Fibroblast of villous mesenchyme (primary cell): ENCODE data around the gene SIPA1L3. TPM values are rescaled to one million over a fixed set of nuclear protein-coding genes. Genes with fewer than 3 reads are reported as not detected.

Experiments used
- DNase-seq: peaks from one replicate; pipeline ENCODE4 v3.0.0-alpha.2; 2010; ENCODE audit warnings: low read depth
- H3K4me3 ChIP-seq: 2 replicates; pipeline ENCODE4 v1.5.1; 2011; ENCODE audit warnings: low read depth, mild to moderate bottlenecking, low read length
- total RNA-seq: library from RNA; depleted of rRNA; stranded (reverse); fragments of >200 nt; gene quantifications from 2 replicates; pipeline ENCODE4 v1.2.3, GENCODE V29; 2012
- TF ChIP-seq, protein P1 (sequence below): IDR thresholded peaks from 2 replicates; pipeline ENCODE4 v1.5.1; 2012; ENCODE audit warnings: low read depth, mild to moderate bottlenecking, low read length; ENCODE audit not compliant: insufficient read depth

Gene SIPA1L3
- total RNA-seq, 1 donor, result 19.0 TPM

DNA sequence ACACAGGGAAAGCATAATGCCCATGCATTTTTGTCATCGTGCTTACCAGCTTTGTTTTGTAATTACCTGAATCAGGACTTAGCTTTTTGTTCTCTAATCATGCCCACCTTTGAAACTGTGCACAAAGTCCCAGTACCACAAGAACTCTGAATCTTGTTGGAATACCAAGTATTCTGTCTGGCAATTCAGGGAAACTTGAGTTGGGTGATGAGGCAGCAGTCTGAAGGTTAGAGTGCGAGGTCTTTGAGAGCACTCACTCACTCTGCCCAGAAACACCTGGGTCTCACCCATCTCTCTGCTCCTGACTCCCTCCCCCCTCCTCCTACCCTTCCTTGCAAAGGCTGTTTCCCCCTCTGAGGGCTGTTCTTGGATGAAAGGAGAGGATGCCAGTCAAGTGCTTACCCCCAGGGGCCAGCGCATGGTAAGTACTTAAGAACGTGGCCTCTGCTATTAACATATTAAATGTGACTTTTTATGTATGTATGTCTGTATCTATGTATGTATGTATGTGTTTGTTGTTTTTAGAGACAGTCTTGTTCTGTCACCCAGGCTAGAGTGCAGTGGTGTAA lies 22.4 kb downstream of the SIPA1L3 start:
- TF ChIP-seq, protein P1, sequence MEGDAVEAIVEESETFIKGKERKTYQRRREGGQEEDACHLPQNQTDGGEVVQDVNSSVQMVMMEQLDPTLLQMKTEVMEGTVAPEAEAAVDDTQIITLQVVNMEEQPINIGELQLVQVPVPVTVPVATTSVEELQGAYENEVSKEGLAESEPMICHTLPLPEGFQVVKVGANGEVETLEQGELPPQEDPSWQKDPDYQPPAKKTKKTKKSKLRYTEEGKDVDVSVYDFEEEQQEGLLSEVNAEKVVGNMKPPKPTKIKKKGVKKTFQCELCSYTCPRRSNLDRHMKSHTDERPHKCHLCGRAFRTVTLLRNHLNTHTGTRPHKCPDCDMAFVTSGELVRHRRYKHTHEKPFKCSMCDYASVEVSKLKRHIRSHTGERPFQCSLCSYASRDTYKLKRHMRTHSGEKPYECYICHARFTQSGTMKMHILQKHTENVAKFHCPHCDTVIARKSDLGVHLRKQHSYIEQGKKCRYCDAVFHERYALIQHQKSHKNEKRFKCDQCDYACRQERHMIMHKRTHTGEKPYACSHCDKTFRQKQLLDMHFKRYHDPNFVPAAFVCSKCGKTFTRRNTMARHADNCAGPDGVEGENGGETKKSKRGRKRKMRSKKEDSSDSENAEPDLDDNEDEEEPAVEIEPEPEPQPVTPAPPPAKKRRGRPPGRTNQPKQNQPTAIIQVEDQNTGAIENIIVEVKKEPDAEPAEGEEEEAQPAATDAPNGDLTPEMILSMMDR, result no peak
- no peak overlapping the region for H3K4me3 ChIP-seq
- no peak for DNase-seq

DNA sequence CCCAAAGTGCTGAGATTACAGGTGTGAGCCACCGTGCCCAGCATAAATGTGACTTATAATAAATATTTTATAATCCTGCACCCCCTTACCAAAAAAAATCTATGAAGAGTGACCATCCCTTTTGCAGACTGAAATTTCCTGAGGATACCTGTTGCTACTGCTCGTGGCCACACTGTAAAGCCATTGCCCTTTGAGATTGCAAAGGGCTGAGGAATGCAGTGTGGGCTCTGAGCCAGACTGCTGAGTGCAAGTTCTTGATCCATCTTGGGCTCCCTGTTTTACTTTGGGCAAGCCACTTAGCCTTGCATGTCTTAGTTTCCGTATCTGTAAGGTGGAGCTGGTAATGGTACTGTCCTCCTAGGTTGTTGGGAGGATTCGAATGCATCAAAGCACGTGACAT lies 23.4 kb downstream of the SIPA1L3 start:
- TF ChIP-seq, protein P1, result no peak
- no peak for DNase-seq
- no peak overlapping the region for H3K4me3 ChIP-seq

DNA sequence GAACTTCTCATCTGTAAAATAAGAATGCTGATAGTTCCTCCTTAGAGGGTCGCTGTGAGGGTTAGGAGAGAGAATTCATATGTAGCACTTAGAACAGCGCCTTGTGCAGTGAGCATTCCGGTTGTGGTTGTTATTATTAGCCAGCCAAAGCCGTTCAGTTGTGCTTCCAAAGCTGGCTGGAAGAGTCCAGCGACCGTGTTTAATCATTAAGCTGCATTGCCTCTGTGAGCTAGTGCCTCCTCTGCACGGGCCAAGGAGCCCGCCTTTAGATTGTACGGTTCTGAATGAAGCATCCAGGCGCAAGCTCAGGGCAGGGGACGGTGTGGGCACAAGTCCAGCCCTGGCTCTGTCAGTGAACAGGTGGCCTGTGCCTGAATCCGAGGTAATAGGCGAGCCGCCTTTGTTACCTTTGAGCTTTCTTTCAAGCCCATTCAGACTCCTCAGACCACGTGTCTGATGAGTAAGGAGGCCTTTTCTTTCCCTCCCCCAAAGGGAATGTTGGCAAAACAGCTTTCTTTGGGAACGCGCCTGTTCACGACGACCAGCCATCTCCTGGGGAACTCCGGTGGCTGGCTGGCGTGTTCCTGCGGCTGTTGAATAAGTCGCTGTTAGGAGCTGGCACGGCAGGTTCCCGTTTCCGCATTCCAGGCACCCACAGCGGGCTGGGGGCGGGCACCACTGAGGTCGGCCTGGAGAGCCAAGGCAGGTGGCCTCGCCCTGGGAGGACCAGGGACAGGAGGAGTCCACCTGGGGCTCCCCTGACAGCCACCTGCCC lies 25.1 kb downstream of the SIPA1L3 start:
- TF ChIP-seq, protein P1, result no peak
- H3K4me3 ChIP-seq, result peak overlapping the region; percentile 23
- DNase-seq, result peak; percentile 34

DNA sequence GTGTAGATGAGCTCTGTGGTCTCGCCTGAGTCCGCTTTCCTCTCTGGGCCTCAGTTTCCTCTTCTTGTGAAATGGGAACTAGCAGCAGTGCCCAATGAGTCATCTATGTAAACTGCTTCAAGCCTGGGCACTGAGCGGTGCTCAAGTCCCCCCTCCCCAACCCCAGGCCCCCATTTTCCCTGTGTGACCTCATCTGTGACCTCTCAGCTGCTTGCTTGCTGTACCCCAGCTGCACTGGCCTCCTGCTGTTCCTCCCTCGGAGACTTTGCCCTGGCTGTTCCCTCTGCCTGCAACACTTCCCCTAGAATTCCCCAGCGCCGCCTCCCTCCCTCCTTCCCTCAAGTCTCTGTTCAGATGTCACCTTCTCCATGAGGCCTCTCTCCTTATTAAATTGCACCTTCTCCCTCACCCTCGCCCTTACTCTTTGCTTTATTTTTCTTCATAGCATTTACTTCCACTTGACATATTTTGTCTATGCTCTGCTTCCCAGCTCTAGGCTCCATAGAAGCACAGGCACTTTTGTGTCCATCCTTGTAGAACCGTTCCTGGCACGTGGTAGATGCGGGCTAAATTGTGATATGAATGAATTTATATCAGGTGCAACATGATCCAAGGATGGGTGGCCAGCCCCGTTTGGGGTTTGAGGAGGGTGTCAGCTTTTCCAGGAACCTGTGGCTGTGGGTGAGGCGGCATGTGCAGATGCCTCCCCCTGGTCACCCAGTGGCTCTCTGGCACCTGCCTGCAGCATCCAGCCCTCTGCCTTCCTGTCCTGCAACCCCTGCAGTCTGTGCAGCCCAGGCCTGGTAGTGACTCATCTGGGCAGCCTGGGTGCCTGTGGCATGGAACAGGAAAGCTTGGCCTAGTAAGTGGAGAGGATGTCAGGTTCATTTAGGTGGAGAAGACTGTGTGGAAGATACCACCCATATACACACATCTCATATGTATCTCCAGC lies 26.3 kb downstream of the SIPA1L3 start:
- TF ChIP-seq, protein P1, result no peak
- no peak overlapping the region for H3K4me3 ChIP-seq
- DNase-seq, result no peak

DNA sequence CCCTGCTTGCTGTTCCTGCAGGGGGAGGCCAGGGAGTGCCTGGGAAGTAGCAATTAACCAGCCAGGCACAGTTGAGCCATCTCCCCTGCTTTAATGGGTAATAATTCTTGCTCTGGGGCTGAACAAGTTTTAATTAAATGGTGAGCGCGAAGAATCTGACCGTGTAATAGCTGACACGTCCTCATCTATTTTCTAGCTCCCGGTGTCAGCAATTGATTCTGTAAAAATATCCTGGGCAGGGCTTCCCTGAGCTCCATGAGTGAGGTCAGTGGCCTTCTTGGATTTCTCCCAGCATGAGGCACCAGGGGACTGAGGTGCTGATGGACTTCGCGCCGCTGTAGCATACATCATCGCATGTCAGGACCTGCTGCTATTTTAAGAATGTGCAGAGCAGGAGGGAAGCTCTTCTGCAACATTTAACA lies 26.9 kb downstream of the SIPA1L3 start:
- TF ChIP-seq, protein P1, result no peak
- no peak overlapping the region for H3K4me3 ChIP-seq
- no peak for DNase-seq

DNA sequence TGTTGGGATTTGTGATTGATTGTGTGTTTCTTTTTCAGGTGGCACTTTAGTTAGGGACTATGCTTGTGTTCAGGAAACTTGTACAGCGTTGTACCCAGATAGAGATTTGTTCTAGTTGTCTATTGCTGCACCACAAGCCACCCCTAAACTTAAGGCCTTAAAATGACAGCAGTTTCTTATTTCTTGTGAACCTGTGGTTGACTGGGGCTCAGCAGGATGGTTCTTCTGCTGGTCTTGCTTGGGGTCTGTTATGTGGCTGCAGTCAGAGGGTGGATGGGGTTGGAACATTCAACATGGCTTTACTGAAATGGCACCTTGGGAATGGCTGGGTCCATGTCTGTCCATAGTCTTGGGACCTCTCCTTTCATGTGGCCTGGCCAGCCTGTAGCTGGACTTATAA lies 28.3 kb downstream of the SIPA1L3 start:
- TF ChIP-seq, protein P1, result no peak
- H3K4me3 ChIP-seq, result no peak overlapping the region
- no peak for DNase-seq
